Naive thymus-derived CD4-positive, alpha-beta T cell (primary cell): ENCODE measurements around the gene KRTAP1-5. TPM values are rescaled to one million over a fixed set of nuclear protein-coding genes. Genes with fewer than 3 reads are reported as not detected.

Source experiments
- ATAC-seq: fragments of 150-1000 bp; cut with Tn5 transposase; 2 replicates; pipeline ENCODE4 v1.10.0; 2021; ENCODE audit warnings: mild to moderate bottlenecking, moderate library complexity
- CTCF ChIA-PET: fragments of 350-600 bp; sonication (Branson Sonifier 250); formaldehyde crosslinking; loops from one replicate; lab custom pipeline; 2021; ENCODE audit warnings: antibody characterized with exemption; lab: Charles Lee
- POLR2A ChIA-PET: fragments of 350-600 bp; sonication (Branson Sonifier 250); formaldehyde crosslinking; loops from one replicate; lab custom pipeline; 2021; ENCODE audit warnings: antibody characterized with exemption, inconsistent platforms; lab: Charles Lee
- DNase-seq, 9 donors: peaks; one replicate each; pipeline versions ENCODE4 v3.0.0 to v3.0.0-alpha.2; 2020 to 2022; ENCODE audit warnings: mixed read lengths in 1 of 9
- H3K27ac ChIP-seq: one replicate; pipeline ENCODE4 v1.7.0; 2013; ENCODE audit warnings: mild to moderate bottlenecking, low read depth, low read length, moderate library complexity
- H3K27me3 ChIP-seq, 2 donors: one replicate each; pipeline ENCODE4 v1.7.0; 2013; ENCODE audit warnings: low read length in 2 of 2, mild to moderate bottlenecking in 2 of 2, moderate library complexity in 2 of 2; ENCODE audit not compliant: control insufficient read depth in 2 of 2, insufficient read depth in 2 of 2
- H3K36me3 ChIP-seq, 3 experiments: 1 replicate in 2 of 3; 2 replicates in 1 of 3; pipeline ENCODE4 v1.7.0; 2013; ENCODE audit warnings: low read length in 3 of 3, mild to moderate bottlenecking in 3 of 3, moderate library complexity in 1 of 3; ENCODE audit not compliant: insufficient read depth in 3 of 3, control insufficient read depth in 2 of 3
- H3K4me1 ChIP-seq, 2 donors: one replicate each; pipeline ENCODE4 v1.7.0; 2013; ENCODE audit warnings: low read length in 2 of 2, mild to moderate bottlenecking in 2 of 2, moderate library complexity in 1 of 2; ENCODE audit not compliant: control insufficient read depth in 2 of 2, insufficient read depth in 2 of 2
- H3K4me3 ChIP-seq: 2 replicates; pipeline ENCODE4 v1.7.0; 2013; ENCODE audit warnings: mild to moderate bottlenecking, low read length
- H3K9me3 ChIP-seq, 3 experiments: 1 replicate in 2 of 3; 2 replicates in 1 of 3; pipeline ENCODE4 v1.7.0; 2013; ENCODE audit warnings: low read length in 3 of 3; ENCODE audit not compliant: control insufficient read depth in 2 of 3
- H3K27ac Mint-ChIP-seq, 9 donors: one replicate each; pipeline ENCODE4 v1.8.0; 2020 to 2022; ENCODE audit warnings: mixed read lengths in 9 of 9, mild to moderate bottlenecking in 8 of 9, moderate library complexity in 5 of 9, inconsistent platforms in 2 of 9
- H3K27me3 Mint-ChIP-seq, 5 donors: one replicate each; pipeline ENCODE4 v1.8.0; 2021 to 2022; ENCODE audit warnings: mixed read lengths in 5 of 5, mild to moderate bottlenecking in 1 of 5
- H3K36me3 Mint-ChIP-seq, 5 donors: one replicate each; pipeline ENCODE4 v1.8.0; 2020 to 2022; ENCODE audit warnings: mixed read lengths in 5 of 5, mild to moderate bottlenecking in 3 of 5, inconsistent platforms in 1 of 5
- H3K4me1 Mint-ChIP-seq, 7 donors: one replicate each; pipeline ENCODE4 v1.8.0; 2020 to 2022; ENCODE audit warnings: mixed read lengths in 7 of 7, mild to moderate bottlenecking in 3 of 7, inconsistent platforms in 1 of 7
- H3K4me3 Mint-ChIP-seq, 10 donors: one replicate each; pipeline ENCODE4 v1.8.0; 2020 to 2022; ENCODE audit warnings: mild to moderate bottlenecking in 10 of 10, mixed read lengths in 10 of 10, moderate library complexity in 6 of 10, inconsistent platforms in 2 of 10
- H3K9me3 Mint-ChIP-seq, 11 donors: one replicate each; pipeline ENCODE4 v1.8.0; 2020 to 2022; ENCODE audit warnings: mixed read lengths in 11 of 11, mild to moderate bottlenecking in 4 of 11, inconsistent platforms in 1 of 11, moderate library complexity in 1 of 11
- intact Hi-C, 2 donors: fragments of 100-400 bp; cut with micrococcal nuclease; formaldehyde crosslinking; loops; one replicate each; pipeline ENCODE4 v1.15.1; 2023
- polyA plus RNA-seq, 2 donors: library from polyadenylated mRNA; unstranded; fragments of 300-500 nt; fragmentation: Illumina TruSeq; gene quantifications; one replicate each; pipeline ENCODE4 v1.2.3, GENCODE V29; 2021
- total RNA-seq, 6 experiments: library from RNA in 5 of 6; stranded (reverse) in 5 of 6; gene quantifications; 1 replicate in 5 of 6; 2 replicates in 1 of 6; pipeline ENCODE4 v1.2.3 and lab custom pipeline; 2021 to 2026

The KRTAP1-5 gene
- total and polyA plus RNA-seq, 7 experiments from 2014 or later, result not detected

DNA sequence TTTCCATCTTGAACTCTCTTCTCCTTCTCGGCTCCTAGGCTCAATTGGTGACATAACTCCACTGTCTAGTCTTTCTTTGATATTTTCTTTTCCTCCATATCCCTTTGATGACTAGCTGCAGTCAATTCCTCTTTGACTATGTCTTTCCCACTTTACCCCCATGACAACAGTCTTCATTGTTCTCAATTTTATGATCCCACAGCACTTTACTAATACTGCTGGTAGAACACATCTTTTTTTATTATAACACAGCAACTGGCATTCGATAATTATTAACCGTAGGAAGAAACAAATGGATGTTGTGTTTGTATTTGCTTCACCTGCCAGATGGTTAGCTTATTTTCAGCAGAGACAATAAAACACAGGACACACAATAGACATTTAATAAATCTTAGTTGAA is 34.3 kb downstream of the KRTAP1-5 start:
- Mint-ChIP-seq H3K4me3 (no peak overlapping the region), H3K27me3 (peaks cover 19 to 53% (median 45%) of the 10 kb centered on the region in 5 donors), H3K27ac (no peak overlapping the region), H3K9me3 (peaks cover 0 to 2% (median 0%) of the 10 kb centered on the region in 11 donors), H3K4me1 (no peaks in the 10 kb centered on the region), H3K36me3 (peaks cover 0 to 6% (median 0%) of the 10 kb centered on the region in 5 donors)
- no peaks in the 10 kb centered on the region for H3K9me3 ChIP-seq
- ChIA-PET CTCF (interaction anchor here (0.7 kb wide), 1 partner anchor 58 kb away, joined by 3 read pairs; no protein-coding TSS in a partner anchor), POLR2A (no interaction called here)
- H3K27ac ChIP-seq, result no peak overlapping the region
- no peak for ATAC-seq
- DNase-seq, result no peak
- peaks cover 0 to 4% of the 10 kb centered on the region in 2 donors for H3K27me3 ChIP-seq
- intact Hi-C loops, result no loop called here
- no peaks in the 10 kb centered on the region for H3K36me3 ChIP-seq
- H3K4me3 ChIP-seq, result no peak overlapping the region
- H3K4me1 ChIP-seq, result no peaks in the 10 kb centered on the region

DNA sequence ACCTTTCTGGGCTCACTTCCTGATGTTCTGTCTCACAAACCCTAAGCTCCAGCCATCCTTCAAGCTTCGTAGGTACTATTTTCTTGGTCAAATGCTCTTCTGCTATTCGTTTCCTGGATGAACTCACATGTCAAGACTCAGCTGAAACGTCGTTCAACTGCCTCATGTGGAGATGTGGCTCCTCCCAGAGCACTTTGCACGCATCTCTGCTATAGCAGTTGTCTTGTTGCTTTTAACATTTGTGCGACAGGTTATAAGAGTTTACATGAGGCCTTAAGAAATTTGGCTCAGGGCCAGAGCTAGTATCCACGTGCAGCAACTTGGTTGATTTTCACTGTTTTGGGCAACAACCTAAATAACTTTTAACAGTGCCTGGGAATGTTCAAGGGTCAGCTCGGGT is 40.1 kb downstream of the KRTAP1-5 start:
- POLR2A ChIA-PET, result no interaction called here
- ATAC-seq (no peak), DNase-seq (no peak)
- intact Hi-C loops, result no loop called here
- no peak overlapping the region for H3K27ac ChIP-seq
- no peaks in the 10 kb centered on the region for H3K9me3 ChIP-seq
- no peaks in the 10 kb centered on the region for H3K27me3 ChIP-seq
- H3K36me3 ChIP-seq, result no peaks in the 10 kb centered on the region
- no peaks in the 10 kb centered on the region for H3K4me1 Mint-ChIP-seq
- H3K36me3 Mint-ChIP-seq, result no peaks in the 10 kb centered on the region
- no peak overlapping the region for H3K4me3 Mint-ChIP-seq
- no peak overlapping the region for H3K4me3 ChIP-seq
- H3K27ac Mint-ChIP-seq, result no peak overlapping the region
- peaks cover 0 to 2% (median 0%) of the 10 kb centered on the region in 11 donors for H3K9me3 Mint-ChIP-seq
- no peaks in the 10 kb centered on the region for H3K4me1 ChIP-seq
- peaks cover 0 to 48% (median 21%) of the 10 kb centered on the region in 5 donors for H3K27me3 Mint-ChIP-seq
- CTCF ChIA-PET, result no interaction called here

DNA sequence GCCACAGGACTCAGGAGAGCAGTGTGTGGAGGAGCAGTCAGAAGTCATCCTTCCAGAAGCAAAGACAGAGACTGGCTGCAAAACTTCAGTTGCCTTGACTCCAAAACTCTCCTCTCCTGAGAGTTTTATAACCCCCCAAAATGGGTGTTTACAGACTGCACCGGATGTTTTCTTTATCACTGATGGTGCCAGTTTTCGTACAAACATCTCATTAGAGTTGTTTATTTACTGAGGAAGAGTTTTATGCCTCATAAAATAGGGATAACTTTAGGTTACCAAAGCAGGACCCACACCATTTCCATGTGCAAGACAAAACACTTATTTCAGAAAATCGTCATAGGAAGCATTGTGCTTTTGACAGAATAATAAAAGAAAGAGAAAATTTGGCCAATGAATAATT is 42.8 kb downstream of the KRTAP1-5 start, which contains the start of gene KRT40:
Gene KRT40 (minus strand): TSS at position 101 of the 400 bp plus-strand sequence. CDS start 53 bp downstream, at position 48.
- Histone ChIP-seq H3K4me1 (no peaks in the 10 kb centered on the region), H3K36me3 (no peaks in the 10 kb centered on the region), H3K4me3 (no peak within 1 kb of the TSS), H3K27me3 (no peaks in the 10 kb centered on the region), H3K27ac (no peak within 1 kb of the TSS), H3K9me3 (no peaks in the 10 kb centered on the region)
- no peak for ATAC-seq
- CTCF ChIA-PET, result no interaction called here
- no peaks in the 10 kb centered on the region for H3K9me3 Mint-ChIP-seq
- intact Hi-C loops, result no loop called here
- no peaks in the 10 kb centered on the region for H3K36me3 Mint-ChIP-seq
- no peak within 1 kb of the TSS for H3K27ac Mint-ChIP-seq
- H3K27me3 Mint-ChIP-seq, result peaks cover 5 to 37% (median 14%) of the 10 kb centered on the region in 5 donors
- POLR2A ChIA-PET, result no interaction called here
- no peaks in the 10 kb centered on the region for H3K4me1 Mint-ChIP-seq
- DNase-seq, result no peak
- no peak within 1 kb of the TSS for H3K4me3 Mint-ChIP-seq

DNA sequence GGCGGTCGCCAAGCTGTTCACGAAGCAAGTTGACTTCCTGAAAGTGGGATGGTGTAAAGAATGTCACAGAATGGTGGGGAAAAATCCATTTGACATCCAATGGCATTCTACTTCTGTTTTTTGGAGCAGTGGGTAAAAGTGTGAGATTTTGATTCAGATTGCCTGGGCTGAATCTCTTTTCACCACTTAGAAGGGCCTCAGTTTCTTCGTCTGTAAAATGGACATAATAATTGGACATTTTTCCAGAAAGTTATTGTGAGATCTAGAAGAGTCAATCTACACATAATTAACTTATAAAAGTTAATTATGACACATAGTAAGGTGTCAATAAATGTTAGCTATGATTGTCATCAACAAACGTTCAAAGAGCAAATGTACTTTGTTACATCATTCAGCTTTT is 45.9 kb downstream of the KRTAP1-5 start:
- intact Hi-C loops, result no loop called here
- peaks cover 12 to 26% (median 19%) of the 10 kb centered on the region in 5 donors for H3K27me3 Mint-ChIP-seq
- H3K4me3 Mint-ChIP-seq, result no peak overlapping the region
- no peak overlapping the region for H3K27ac Mint-ChIP-seq
- Histone ChIP-seq H3K36me3 (no peaks in the 10 kb centered on the region), H3K27ac (no peak overlapping the region), H3K9me3 (no peaks in the 10 kb centered on the region), H3K27me3 (no peaks in the 10 kb centered on the region), H3K4me3 (no peak overlapping the region), H3K4me1 (no peaks in the 10 kb centered on the region)
- H3K4me1 Mint-ChIP-seq, result no peaks in the 10 kb centered on the region
- ChIA-PET POLR2A (no interaction called here), CTCF (no interaction called here)
- DNase-seq (no peak), ATAC-seq (no peak)
- H3K36me3 Mint-ChIP-seq, result no peaks in the 10 kb centered on the region
- no peaks in the 10 kb centered on the region for H3K9me3 Mint-ChIP-seq

DNA sequence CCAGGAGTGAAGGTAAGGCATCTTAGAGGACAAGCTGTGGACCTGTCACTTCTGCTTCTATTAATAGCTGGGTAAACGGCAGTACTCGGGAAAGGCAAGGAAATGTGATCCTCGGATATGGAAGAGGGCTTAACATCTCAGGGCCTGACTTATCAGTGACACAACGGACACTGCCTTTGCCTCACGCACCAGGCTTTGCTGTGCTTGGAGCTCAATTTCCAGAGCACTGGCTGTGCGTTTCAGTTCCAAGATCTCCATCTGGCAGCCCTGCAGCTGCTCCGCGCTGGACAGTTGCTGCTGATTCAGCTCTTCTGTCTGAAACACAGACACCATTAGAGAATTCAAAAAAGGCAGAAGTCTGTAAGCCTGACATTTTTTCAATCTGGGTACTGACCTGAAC is 46.4 kb downstream of the KRTAP1-5 start:
- Histone ChIP-seq H3K4me1 (no peaks in the 10 kb centered on the region), H3K4me3 (no peak overlapping the region), H3K27me3 (no peaks in the 10 kb centered on the region), H3K9me3 (no peaks in the 10 kb centered on the region), H3K27ac (no peak overlapping the region), H3K36me3 (no peaks in the 10 kb centered on the region)
- CTCF ChIA-PET, result no interaction called here
- H3K27ac Mint-ChIP-seq, result no peak overlapping the region
- H3K9me3 Mint-ChIP-seq, result no peaks in the 10 kb centered on the region
- no peak for ATAC-seq
- DNase-seq, result no peak
- H3K4me1 Mint-ChIP-seq, result no peaks in the 10 kb centered on the region
- H3K36me3 Mint-ChIP-seq, result no peaks in the 10 kb centered on the region
- POLR2A ChIA-PET, result no interaction called here
- no peak overlapping the region for H3K4me3 Mint-ChIP-seq
- peaks cover 14 to 28% (median 19%) of the 10 kb centered on the region in 5 donors for H3K27me3 Mint-ChIP-seq
- intact Hi-C loops, result no loop called here

DNA sequence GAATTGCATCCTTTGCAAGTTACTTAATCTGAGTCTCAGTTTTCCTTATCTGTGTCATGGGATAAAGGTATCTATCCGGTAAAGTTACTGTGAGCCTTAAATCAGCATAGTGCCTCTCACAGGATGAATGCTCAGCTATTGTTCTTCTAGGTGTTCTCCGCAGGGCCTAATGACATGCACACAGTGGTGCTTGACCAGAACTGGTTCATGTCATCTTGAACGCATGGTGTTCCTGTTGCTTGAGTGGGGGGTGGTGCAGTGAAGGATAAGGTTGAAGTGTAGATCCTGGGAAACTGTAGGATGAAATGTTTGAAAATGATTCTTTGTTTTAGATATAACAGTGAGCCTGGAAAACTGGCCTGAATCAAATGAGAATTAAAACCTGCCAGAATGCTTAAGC is 46.9 kb downstream of the KRTAP1-5 start:
- H3K27ac Mint-ChIP-seq, result no peak overlapping the region
- no peaks in the 10 kb centered on the region for H3K4me1 Mint-ChIP-seq
- no peaks in the 10 kb centered on the region for H3K9me3 Mint-ChIP-seq
- CTCF ChIA-PET, result no interaction called here
- ATAC-seq (no peak), DNase-seq (no peak)
- intact Hi-C loops, result no loop called here
- Histone ChIP-seq H3K27me3 (no peaks in the 10 kb centered on the region), H3K4me3 (no peak overlapping the region), H3K36me3 (no peaks in the 10 kb centered on the region), H3K27ac (no peak overlapping the region), H3K4me1 (no peaks in the 10 kb centered on the region), H3K9me3 (no peaks in the 10 kb centered on the region)
- POLR2A ChIA-PET, result no interaction called here
- H3K4me3 Mint-ChIP-seq, result no peak overlapping the region
- H3K36me3 Mint-ChIP-seq, result no peaks in the 10 kb centered on the region
- peaks cover 17 to 29% (median 24%) of the 10 kb centered on the region in 5 donors for H3K27me3 Mint-ChIP-seq

DNA sequence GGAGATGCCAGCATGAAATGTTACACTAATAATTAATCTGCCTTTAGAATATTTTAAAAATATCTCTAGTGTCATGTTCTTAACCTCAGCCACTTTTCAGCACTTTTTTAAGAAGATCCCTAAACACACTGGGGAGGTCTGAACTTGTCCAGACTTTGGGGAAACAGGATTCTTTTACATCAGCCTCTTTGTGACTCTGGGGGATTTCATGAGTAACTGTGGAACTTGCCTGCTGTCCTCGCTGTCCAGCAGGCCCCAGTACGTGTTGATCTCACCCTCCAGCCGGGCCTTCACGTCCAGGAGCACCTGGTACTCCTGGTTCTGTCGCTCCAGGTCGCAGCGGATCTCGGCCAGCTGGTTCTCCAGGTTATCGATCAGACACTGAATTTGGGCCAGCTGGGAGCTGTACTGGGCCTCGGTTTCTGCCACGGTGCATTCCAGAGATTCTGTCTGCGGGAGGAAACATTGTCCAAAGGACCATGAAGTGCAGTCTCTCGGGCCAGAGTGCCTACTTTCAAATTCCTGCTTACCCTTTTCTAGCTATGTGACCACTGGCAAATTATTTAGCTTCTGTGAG is 48.3 kb downstream of the KRTAP1-5 start:
- Histone ChIP-seq H3K27me3 (no peaks in the 10 kb centered on the region), H3K36me3 (no peaks in the 10 kb centered on the region), H3K9me3 (no peaks in the 10 kb centered on the region), H3K4me1 (no peaks in the 10 kb centered on the region), H3K27ac (no peak overlapping the region), H3K4me3 (no peak overlapping the region)
- Mint-ChIP-seq H3K27ac (no peak overlapping the region), H3K4me3 (no peak overlapping the region), H3K27me3 (peaks cover 14 to 25% (median 21%) of the 10 kb centered on the region in 5 donors), H3K9me3 (no peaks in the 10 kb centered on the region), H3K4me1 (no peaks in the 10 kb centered on the region), H3K36me3 (no peaks in the 10 kb centered on the region)
- CTCF ChIA-PET, result no interaction called here
- intact Hi-C loops, result no loop called here
- POLR2A ChIA-PET, result no interaction called here
- ATAC-seq (no peak), DNase-seq (no peak)
